GM19043 (cell line): Measurements from ENCODE around the gene PELI1.

ENCODE experiments used
- ATAC-seq: cut with Tn5 transposase; IDR thresholded peaks from one replicate; pipeline ENCODE4 v1.9.1; 2021; ENCODE audit warnings: low read depth; ENCODE audit not compliant: unreplicated experiment

Gene PELI1

GRCh38 chr2:64157792-64158191, 13.6 kb upstream of the PELI1 start:
- ATAC-seq = no peak

DNA sequence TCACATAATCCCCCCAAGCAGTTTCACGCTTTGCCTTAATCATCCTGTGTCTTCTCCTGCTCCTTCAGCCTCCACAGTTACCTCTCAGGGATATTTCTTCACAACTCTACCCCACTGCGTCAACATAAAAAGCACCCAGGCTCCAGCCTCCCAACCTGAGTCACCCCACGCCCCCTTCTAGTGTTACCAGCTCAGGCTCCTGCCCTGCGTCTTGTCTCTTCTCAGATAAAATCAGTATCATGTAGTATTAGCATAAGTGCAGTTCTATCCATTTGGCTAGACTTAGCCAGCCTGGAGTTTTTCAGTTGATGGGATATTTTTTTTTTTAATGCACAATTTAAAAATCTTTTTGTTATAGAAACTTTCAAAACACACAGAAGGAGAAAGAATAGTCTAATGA, 9.6 kb upstream of the PELI1 start:
- no peak for ATAC-seq

DNA sequence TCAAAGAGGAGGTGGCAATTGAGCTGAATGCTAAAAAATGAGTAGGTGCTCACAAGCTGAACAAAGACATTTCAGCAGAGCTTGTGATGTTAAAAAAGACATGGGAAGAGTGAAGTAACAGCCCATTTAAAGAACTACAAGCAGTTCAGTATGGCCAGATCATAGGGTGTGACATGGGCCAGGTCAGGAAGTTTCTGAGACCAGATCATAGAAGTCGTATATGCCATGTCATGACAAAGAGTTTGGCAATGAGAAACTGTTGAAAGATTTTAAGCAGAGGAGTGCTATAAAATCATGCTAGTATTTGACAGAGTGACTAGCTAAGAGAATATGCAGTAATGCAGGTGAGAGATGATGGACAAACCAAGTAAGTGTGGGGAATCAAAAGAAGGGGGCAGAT, 7.3 kb upstream of the PELI1 start:
- ATAC-seq = no peak

- no peak for ATAC-seq
Observed at GRCh38 chr2:64145714-64146113, 1.5 kb upstream of the PELI1 start.

DNA sequence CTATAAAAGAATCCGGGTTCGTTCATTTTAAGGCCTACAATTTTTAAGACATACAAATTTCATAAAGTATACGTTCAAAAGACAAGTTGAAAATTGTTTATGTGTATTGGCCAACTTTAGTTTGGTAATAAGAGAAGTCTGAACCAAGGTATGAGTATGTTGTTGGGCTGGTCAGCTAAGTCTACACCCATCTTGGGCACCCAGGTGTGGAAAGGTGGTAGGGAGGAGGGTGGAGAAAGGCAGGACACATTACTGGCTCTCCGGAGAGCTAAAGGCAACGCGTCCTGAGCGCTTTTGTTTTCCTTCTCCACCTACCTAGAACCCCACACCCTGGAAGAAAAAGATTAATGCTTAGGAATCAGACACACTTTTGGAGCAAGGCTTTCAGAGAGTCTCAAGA, 899 bp upstream of the PELI1 start:
- ATAC-seq = no peak

GRCh38 chr2:64143169-64144056, 807 bp downstream of the PELI1 start:
- peak; percentile 0 for ATAC-seq

DNA sequence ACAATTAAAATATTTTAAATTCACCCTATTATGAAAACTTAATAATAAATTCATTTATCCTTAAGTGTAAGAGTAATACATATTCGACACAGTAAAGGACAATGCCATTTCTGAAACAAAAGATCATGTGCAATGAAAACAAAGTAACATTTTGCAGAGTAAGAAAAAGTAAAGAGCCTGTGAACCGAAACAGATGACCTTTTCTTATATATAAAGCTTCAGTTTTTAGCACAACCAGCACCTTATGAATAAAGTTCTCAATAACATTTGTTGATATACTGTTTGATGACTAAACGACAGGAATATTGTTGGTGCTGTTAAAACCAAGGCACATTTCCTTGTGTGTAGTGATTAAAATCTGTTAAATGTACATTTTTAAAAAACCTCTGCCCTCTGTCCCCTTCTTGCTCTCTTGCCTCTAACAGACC, 1.5 kb downstream of the PELI1 start:
- ATAC-seq = no peak

- ATAC-seq = no peak
Observed at GRCh38 chr2:64141674-64142405, 2.4 kb downstream of the PELI1 start.

DNA sequence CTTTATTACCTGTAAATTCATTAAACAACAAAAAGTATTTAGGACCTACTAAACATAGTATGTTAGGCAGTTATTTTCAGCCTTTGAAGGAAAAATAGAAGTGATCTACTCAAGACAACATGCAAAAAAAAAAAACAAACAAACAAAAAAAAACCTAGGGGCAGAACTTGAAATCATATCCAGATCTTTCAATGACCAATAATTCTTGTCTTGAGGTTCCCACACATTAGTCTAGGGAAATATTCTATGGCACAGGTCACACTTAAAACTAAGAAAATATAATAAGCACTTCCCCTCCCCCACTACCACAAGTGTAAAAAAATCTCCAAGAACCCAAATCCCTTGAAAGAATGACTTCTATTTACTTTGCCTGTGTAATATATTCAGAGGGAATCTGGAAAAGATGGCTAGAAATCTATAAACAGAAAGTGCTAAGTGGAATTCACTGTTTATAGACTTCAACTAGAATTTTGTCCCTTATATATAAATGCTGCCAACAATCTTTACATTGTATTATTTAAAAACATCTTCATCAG, 3.5 kb downstream of the PELI1 start:
- ATAC-seq = no peak

DNA sequence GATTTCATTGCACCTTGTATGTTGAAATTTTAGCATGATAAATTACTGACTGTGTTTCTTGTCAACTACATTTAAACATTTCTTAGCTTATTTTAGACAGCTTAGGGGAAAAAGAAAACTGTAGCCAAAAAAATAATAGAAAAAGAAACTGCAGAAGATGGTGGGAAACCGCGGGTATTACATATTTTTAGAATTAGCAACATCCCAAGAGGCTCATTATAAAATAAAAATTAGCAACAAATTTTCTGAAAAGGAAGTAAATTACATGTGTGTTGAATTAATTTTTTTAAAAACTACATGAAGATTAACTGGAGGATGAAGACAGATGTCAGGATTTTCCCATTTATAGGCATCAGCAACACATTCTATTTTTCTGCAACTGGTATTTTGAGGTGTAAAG, 4.3 kb downstream of the PELI1 start:
- no peak for ATAC-seq

DNA sequence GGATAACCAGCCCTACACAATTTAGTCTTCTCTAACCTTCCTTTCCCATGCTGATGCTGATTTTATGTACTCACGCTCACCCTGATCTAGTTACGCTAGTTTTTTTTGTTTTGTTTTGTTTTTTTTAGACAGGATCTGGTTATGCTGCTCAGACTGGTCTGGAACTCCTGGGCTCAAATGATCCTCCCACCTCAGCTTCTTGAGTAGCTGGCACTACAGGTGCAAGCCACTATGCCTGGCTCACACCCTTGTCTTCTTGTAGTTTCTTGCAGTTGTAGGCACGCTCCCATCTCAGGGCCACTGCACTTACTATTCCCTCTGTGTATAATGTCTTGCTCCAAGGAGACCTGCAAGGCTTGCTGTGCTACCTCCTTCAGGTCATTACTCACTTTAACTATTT, 6.2 kb downstream of the PELI1 start:
- no peak for ATAC-seq

DNA sequence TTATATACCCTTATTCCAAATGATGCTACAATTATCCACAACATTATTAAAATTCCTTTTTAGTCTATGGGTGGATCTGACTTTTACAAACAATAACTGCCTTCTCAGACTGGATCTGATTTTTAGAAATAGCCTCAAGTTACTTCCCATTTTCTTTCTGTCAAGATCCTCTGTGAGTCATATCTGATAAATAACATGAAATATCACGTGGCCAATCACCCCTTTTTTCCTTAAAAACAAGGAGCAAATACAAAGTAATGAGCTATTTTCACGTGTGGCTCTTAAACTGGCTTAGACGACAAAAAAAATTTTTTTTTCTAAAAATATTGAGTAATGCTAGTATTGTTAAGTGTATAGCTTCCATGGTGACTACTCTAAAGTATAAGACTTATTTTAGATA, 6.7 kb downstream of the PELI1 start:
- no peak for ATAC-seq

GRCh38 chr2:64135421-64135820, 8.8 kb downstream of the PELI1 start:
- ATAC-seq = no peak

DNA sequence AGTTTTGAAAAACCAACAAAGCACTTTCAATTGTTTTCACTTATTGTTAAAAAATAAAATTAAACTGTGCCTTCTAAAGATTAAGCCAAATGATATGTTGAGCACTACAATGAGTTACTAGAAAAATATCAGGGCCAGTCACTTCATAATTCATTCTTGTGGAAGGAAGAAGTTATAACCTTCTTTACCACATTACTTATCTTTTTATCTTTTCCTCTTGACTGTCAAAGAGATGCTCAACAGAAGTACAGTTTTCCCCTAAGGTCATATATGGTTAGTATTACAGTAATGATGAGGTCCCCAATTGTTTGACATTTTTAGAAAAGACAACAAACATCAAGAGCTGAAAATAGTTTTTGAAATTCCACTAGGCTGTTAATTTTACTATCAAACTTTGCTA, 9.4 kb downstream of the PELI1 start:
- no peak for ATAC-seq

- ATAC-seq = no peak
Observed at GRCh38 chr2:64133828-64134227, 10.4 kb downstream of the PELI1 start.

- no peak for ATAC-seq
Observed at GRCh38 chr2:64133354-64133753, 10.9 kb downstream of the PELI1 start.

GRCh38 chr2:64130333-64130732, 13.9 kb downstream of the PELI1 start:
- no peak for ATAC-seq

- no peak for ATAC-seq
Observed at GRCh38 chr2:64128943-64129391, 15.3 kb downstream of the PELI1 start.

DNA sequence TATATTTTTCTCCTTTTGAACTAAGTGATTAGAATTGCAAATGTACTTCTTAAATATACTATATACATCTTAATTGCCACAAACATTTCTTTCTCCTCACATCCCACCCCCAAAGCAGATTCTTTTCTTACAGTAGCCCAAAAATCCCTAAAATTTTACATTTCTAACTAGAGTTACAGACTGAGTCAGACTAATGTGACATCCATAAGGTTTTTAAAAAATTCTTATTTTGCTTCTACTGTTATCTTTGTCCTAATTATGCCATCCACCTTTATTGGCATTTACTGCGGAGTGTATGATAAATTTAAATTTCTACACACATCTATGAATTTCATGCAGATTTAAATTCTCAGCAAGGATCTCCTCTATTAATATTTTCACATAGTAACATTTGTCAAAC, 15.8 kb downstream of the PELI1 start:
- no peak for ATAC-seq

GRCh38 chr2:64127119-64127518, 17.1 kb downstream of the PELI1 start:
- ATAC-seq = no peak

- no peak for ATAC-seq
Observed at GRCh38 chr2:64126601-64127000, 17.6 kb downstream of the PELI1 start.

- ATAC-seq = no peak
Observed at GRCh38 chr2:64124571-64124970, 19.6 kb downstream of the PELI1 start.
